Measurements from ENCODE around the gene MTFP1. TPM values are rescaled to one million over a fixed set of nuclear protein-coding genes. Genes with fewer than 3 reads are reported as not detected.

MTFP1 gene
- total and polyA plus RNA-seq, 9 of the 15 experiments (the other 6 are each of a cell fraction or from before 2014, with no cell fraction given) = 10.7 to 52.0 (median 30.1) TPM

GRCh38 chr22:30425616-30426387, at the start of gene MTFP1 (continued):
- TF ChIP-seq OTX1 (CRISPR knock-in tag; IDR thresholded peaks at IDR 0.05) (no peak), ETS1 (conservative IDR thresholded peaks at IDR 0.05; ENCODE audit: control insufficient read depth, low read depth, low read length) (no peak), ZNF398 (CRISPR knock-in tag; IDR thresholded peaks at IDR 0.05) (no peak), ARID3B (CRISPR knock-in tag; IDR thresholded peaks at IDR 0.05; ENCODE audit: borderline replicate concordance) (no peak), SMAD2 (IDR thresholded peaks at IDR 0.05; ENCODE audit: low read depth, low read length) (no peak), HCFC1 (IDR thresholded peaks at IDR 0.05; ENCODE audit: low read depth, low read length) (no peak), HDAC1 (IDR thresholded peaks at IDR 0.05) (peak in 1 of 2 experiments; percentile 34; a peak in 1 of 4 replicates), PYGO2 (tag; IDR thresholded peaks at IDR 0.05) (no peak), ZBED1 (IDR thresholded peaks at IDR 0.05) (no peak), NRF1 (conservative IDR thresholded peaks at IDR 0.05 in 1 of 2, IDR thresholded peaks at IDR 0.05 in 1 of 2) (peak; percentile 39 to 45), ZNF512 (tag; IDR thresholded peaks at IDR 0.05) (no peak), NR2C1 (IDR thresholded peaks at IDR 0.05) (no peak), NR2C1 (tag; IDR thresholded peaks at IDR 0.05) (no peak), DACH1 (IDR thresholded peaks at IDR 0.05; ENCODE audit: partially characterized antibody) (no peak), FOXJ2 (tag; IDR thresholded peaks at IDR 0.05) (no peak), ARID3A (IDR thresholded peaks at IDR 0.05; ENCODE audit: borderline replicate concordance, low read depth, low read length) (no peak), HDAC6 (IDR thresholded peaks at IDR 0.05; ENCODE audit: low read depth, low read length) (no peak), POLR2AphosphoS5 (IDR thresholded peaks at IDR 0.05; ENCODE audit: control insufficient read depth, insufficient read depth, low read depth, low read length) (peak; percentile 30; the same call in 1 of the 2 replicates)
